Epithelial cell of proximal tubule (primary cell): Measurements from ENCODE around the gene PRKCE. TPM values are rescaled to one million over a fixed set of nuclear protein-coding genes. Genes with fewer than 3 reads are reported as not detected.

ENCODE experiments used
- DNase-seq: peaks from one replicate; pipeline ENCODE4 v3.0.0-alpha.2; 2011; ENCODE audit warnings: low read depth
- H3K4me3 ChIP-seq: 2 replicates; pipeline ENCODE4 v1.5.1; 2011; ENCODE audit warnings: low read depth, mild to moderate bottlenecking, low read length
- CTCF ChIP-seq: conservative IDR thresholded peaks from 2 replicates; pipeline ENCODE4 v1.5.1; 2012; ENCODE audit warnings: low read depth, mild to moderate bottlenecking, low read length
- total RNA-seq: library from RNA; depleted of rRNA; stranded (reverse); fragments of >200 nt; gene quantifications from 2 replicates; pipeline ENCODE4 v1.2.3, GENCODE V29; 2015

Gene PRKCE
- total RNA-seq, 1 donor from 2014 or later = 2.5 TPM

- no peak overlapping the region for H3K4me3 ChIP-seq
- no peak for TF ChIP-seq CTCF
- no peak for DNase-seq
Observed at GRCh38 chr2:45734952-45735351, 83.5 kb downstream of the PRKCE start.

GRCh38 chr2:45736757-45737704 lies 85.6 kb downstream of the PRKCE start:
- DNase-seq = no peak
- no peak overlapping the region for H3K4me3 ChIP-seq
- TF ChIP-seq CTCF = no peak

GRCh38 chr2:45739796-45740485 lies 88.5 kb downstream of the PRKCE start:
- H3K4me3 ChIP-seq = no peak overlapping the region
- no peak for DNase-seq
- no peak for TF ChIP-seq CTCF

- H3K4me3 ChIP-seq = no peak overlapping the region
- no peak for TF ChIP-seq CTCF
- no peak for DNase-seq
Observed at GRCh38 chr2:45741161-45741850, 89.8 kb downstream of the PRKCE start.

GRCh38 chr2:45743531-45744396 lies 92.3 kb downstream of the PRKCE start:
- TF ChIP-seq CTCF = no peak
- no peak for DNase-seq
- H3K4me3 ChIP-seq = no peak overlapping the region

- H3K4me3 ChIP-seq = no peak overlapping the region
- no peak for DNase-seq
- TF ChIP-seq CTCF = no peak
Observed at GRCh38 chr2:45745231-45745630, 93.8 kb downstream of the PRKCE start.
